SK-N-SH (cell line): ENCODE results near the gene ZFAND6. TPM values are rescaled to one million over a fixed set of nuclear protein-coding genes. Genes with fewer than 3 reads are reported as not detected.

Experiments
- CTCF ChIA-PET: fragments of 300-600, 350-600 bp; formaldehyde crosslinking; extraction: SDS; loops from one replicate; lab custom pipeline; 2021; lab: Yijun Ruan, JAX
- POLR2A ChIA-PET: fragments of 350-600 bp; sonication (Branson Sonifier 250); formaldehyde crosslinking; extraction: SDS; loops from one replicate; lab custom pipeline; 2020; ENCODE audit warnings: antibody characterized with exemption, inconsistent platforms; lab: Yijun Ruan, JAX
- DNase-seq: peaks from one replicate; pipeline ENCODE4 v3.0.0; 2012
- H2AFZ ChIP-seq: fragments of 200-600 bp; sonication (generic); 2 replicates; pipeline ENCODE4 v1.8.1; 2016; ENCODE audit warnings: antibody characterized with exemption, mild to moderate bottlenecking, low read depth
- H3F3A ChIP-seq: fragments of 200-600 bp; sonication (generic); replicated peaks from 2 replicates; pipeline ENCODE3; 2016; ENCODE audit warnings: antibody characterized with exemption, mild to moderate bottlenecking; ENCODE audit not compliant: insufficient read depth
- H3K27ac ChIP-seq, 2 experiments: fragments of 200-500 bp in 1 of 2; fragments of 200-600 bp in 1 of 2; sonication (Bioruptor generic) in 1 of 2; sonication (generic), shearing (Covaris generic) in 1 of 2; 2 replicates each; pipeline versions ENCODE4 v1.5.1 to v1.6.1; 2014 to 2016; ENCODE audit warnings: low read depth in 2 of 2, inconsistent platforms in 1 of 2, low read length in 1 of 2, mild to moderate bottlenecking in 1 of 2, mixed read lengths in 1 of 2
- H3K27me3 ChIP-seq: fragments of 200-600 bp; sonication (generic), shearing (Covaris generic); 2 replicates; pipeline ENCODE4 v1.6.1; 2016; ENCODE audit warnings: mixed run types; ENCODE audit not compliant: insufficient read depth
- H3K36me3 ChIP-seq, 2 experiments: fragments of 200-500 bp in 1 of 2; fragments of 200-600 bp in 1 of 2; sonication (Bioruptor generic) in 1 of 2; sonication (generic) in 1 of 2; replicated peaks in 1 of 2; 2 replicates each; pipeline versions ENCODE3 to v1.5.1; 2014 to 2016; ENCODE audit warnings: low read length in 1 of 2, mild to moderate bottlenecking in 1 of 2; ENCODE audit not compliant: insufficient read depth in 2 of 2, control insufficient read depth in 1 of 2
- H3K4me1 ChIP-seq, 2 experiments: fragments of 200-500 bp in 1 of 2; fragments of 200-600 bp in 1 of 2; sonication (Bioruptor generic) in 1 of 2; sonication (generic), shearing (Covaris generic) in 1 of 2; 2 replicates each; pipeline versions ENCODE4 v1.5.1 to v1.6.1; 2014 to 2016; ENCODE audit warnings: low read depth in 1 of 2, low read length in 1 of 2, mixed run types in 1 of 2; ENCODE audit not compliant: insufficient read depth in 2 of 2, control insufficient read depth in 1 of 2
- H3K4me2 ChIP-seq: fragments of 200-600 bp; sonication (generic), shearing (Covaris generic); 2 replicates; pipeline ENCODE4 v1.6.1; 2017; ENCODE audit warnings: mixed run types
- H3K4me3 ChIP-seq, 2 experiments: fragments of 200-500 bp in 1 of 2; fragments of 200-600 bp in 1 of 2; sonication (Bioruptor generic) in 1 of 2; sonication (generic), shearing (Covaris generic) in 1 of 2; 2 replicates each; pipeline versions ENCODE4 v1.5.1 to v1.8.1; 2014 to 2016; ENCODE audit warnings: low read depth in 2 of 2, inconsistent platforms in 1 of 2, low read length in 1 of 2, mild to moderate bottlenecking in 1 of 2, mixed read lengths in 1 of 2, moderate library complexity in 1 of 2
- H3K79me2 ChIP-seq: fragments of 200-600 bp; sonication (generic); 2 replicates; pipeline ENCODE4 v1.8.1; 2017; ENCODE audit warnings: mild to moderate bottlenecking; ENCODE audit not compliant: insufficient read depth
- H3K9ac ChIP-seq: fragments of 200-600 bp; sonication (generic); 2 replicates; pipeline ENCODE4 v1.6.1; 2017; ENCODE audit warnings: mixed run types
- H3K9me2 ChIP-seq: fragments of 200-600 bp; sonication (generic); 2 replicates; pipeline ENCODE4 v1.6.1; 2017; ENCODE audit warnings: mixed run types
- H3K9me3 ChIP-seq: fragments of 200-600 bp; sonication (generic); 2 replicates; pipeline ENCODE4 v1.6.1; 2017; ENCODE audit warnings: mixed run types, mild to moderate bottlenecking, moderate library complexity
- H4K20me1 ChIP-seq: fragments of 200-600 bp; sonication (generic); 2 replicates; pipeline ENCODE4 v1.6.1; 2017; ENCODE audit warnings: mild to moderate bottlenecking, mixed run types; ENCODE audit not compliant: insufficient read depth
- CHD2 ChIP-seq: fragments of 150-350 bp; IDR thresholded peaks from 2 replicates; pipeline ENCODE4 v1.6.1; 2018; ENCODE audit warnings: low read length; ENCODE audit not compliant: partially characterized antibody
- FOSL2 ChIP-seq: IDR thresholded peaks from 2 replicates; pipeline ENCODE4 v1.4.0; 2012; ENCODE audit warnings: low read depth, mild to moderate bottlenecking, moderate library complexity, borderline replicate concordance
- JUND ChIP-seq: IDR thresholded peaks from 2 replicates; pipeline ENCODE4 v1.4.0; 2012
- MEF2A ChIP-seq: IDR thresholded peaks from 2 replicates; pipeline ENCODE4 v1.4.0; 2012; ENCODE audit warnings: low read depth, borderline replicate concordance
- NRF1 ChIP-seq: IDR thresholded peaks from 2 replicates; pipeline ENCODE4 v1.6.1; 2012; ENCODE audit warnings: low read depth, mild to moderate bottlenecking, low read length
- RXRA ChIP-seq: IDR thresholded peaks from 2 replicates; pipeline ENCODE4 v1.4.0; 2012; ENCODE audit warnings: low read depth, mild to moderate bottlenecking, borderline replicate concordance
- SMC3 ChIP-seq: IDR thresholded peaks from 2 replicates; pipeline ENCODE4 v1.6.1; 2012; ENCODE audit warnings: low read depth, low read length, improper control_type of control experiment
- TEAD4 ChIP-seq: IDR thresholded peaks from 2 replicates; pipeline ENCODE4 v1.4.0; 2012; ENCODE audit warnings: mild to moderate bottlenecking, borderline replicate concordance; ENCODE audit not compliant: insufficient read depth
- YY1 ChIP-seq: IDR thresholded peaks from 2 replicates; pipeline ENCODE4 v1.4.0; 2012; ENCODE audit warnings: low read depth, mild to moderate bottlenecking
- WGBS: methylation state at CpG from one replicate; pipeline ENCODE4 v1.1.6; 2017; ENCODE audit warnings: low lambda C conversion rate; 5-methylcytosine and 5-hydroxymethylcytosine counted together
- polyA plus RNA-seq, 3 experiments: library from polyadenylated mRNA; depleted of rRNA; stranded (reverse); fragments of >200 nt; gene quantifications; 2 replicates each; pipeline ENCODE4 v1.2.3, GENCODE V29; 2012
- TF ChIP-seq, protein P1 (sequence below): IDR thresholded peaks from 2 replicates; pipeline ENCODE4 v1.4.0; 2012; ENCODE audit warnings: low read depth, borderline replicate concordance
- TF ChIP-seq, protein P2 (sequence below): IDR thresholded peaks from 2 replicates; pipeline ENCODE4 v1.6.1; 2012; ENCODE audit warnings: mild to moderate bottlenecking, low read depth, low read length, moderate library complexity
- TF ChIP-seq, protein P3 (sequence below): IDR thresholded peaks from 2 replicates; pipeline ENCODE4 v1.4.0; 2012; ENCODE audit warnings: low read depth, borderline replicate concordance
- TF ChIP-seq, protein P4 (sequence below): IDR thresholded peaks from 2 replicates; pipeline ENCODE4; 2012
- TF ChIP-seq, protein P5 (sequence below): fragments of 150-350 bp; IDR thresholded peaks from 2 replicates; pipeline ENCODE4 v1.6.1; 2017; ENCODE audit warnings: antibody characterized with exemption, low read length, low read depth, borderline replicate concordance

Gene ZFAND6
- polyA plus RNA-seq, 1 of the 3 experiments (the other 2 are of a cell fraction) = 90.1 TPM

DNA sequence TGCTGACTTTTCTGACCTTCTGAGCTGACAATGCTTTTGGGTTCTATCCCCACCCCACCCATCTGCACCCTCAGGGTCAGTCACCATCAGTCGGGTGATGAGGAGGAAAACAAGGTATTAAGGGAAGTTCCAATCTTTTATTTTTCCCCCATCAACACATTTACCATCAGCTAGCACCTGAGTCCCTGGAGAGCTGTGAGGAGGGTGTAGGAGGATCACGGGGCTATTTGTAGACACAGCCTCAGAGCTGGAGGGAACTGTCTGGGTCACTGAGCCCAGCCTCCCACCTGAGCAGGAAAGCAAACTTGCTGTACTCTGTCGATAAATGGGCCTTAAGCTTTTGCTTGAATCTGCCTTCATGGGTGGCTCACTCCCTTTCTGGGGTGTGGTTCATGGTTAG lies 24.8 kb upstream of the ZFAND6 start:
- Histone ChIP-seq H3K4me2 (no peak overlapping the region), H3K9me2 (no peaks in the 10 kb centered on the region), H3K9ac (no peak overlapping the region), H3K36me3 (no peaks in the 10 kb centered on the region), H3K27me3 (no peaks in the 10 kb centered on the region), H3K79me2 (no peaks in the 10 kb centered on the region), H3K4me3 (no peak overlapping the region), H3F3A (no peaks in the 10 kb centered on the region), H3K4me1 (peaks cover 9 to 11% of the 10 kb centered on the region in 2 experiments; a peak in 2 of 4 replicates), H3K9me3 (no peaks in the 10 kb centered on the region), H4K20me1 (no peaks in the 10 kb centered on the region), H3K27ac (no peak overlapping the region), H2AFZ (no peak overlapping the region)
- ChIA-PET POLR2A (no interaction called here), CTCF (no interaction called here)
- no peak for DNase-seq
- TF ChIP-seq, protein P1, sequence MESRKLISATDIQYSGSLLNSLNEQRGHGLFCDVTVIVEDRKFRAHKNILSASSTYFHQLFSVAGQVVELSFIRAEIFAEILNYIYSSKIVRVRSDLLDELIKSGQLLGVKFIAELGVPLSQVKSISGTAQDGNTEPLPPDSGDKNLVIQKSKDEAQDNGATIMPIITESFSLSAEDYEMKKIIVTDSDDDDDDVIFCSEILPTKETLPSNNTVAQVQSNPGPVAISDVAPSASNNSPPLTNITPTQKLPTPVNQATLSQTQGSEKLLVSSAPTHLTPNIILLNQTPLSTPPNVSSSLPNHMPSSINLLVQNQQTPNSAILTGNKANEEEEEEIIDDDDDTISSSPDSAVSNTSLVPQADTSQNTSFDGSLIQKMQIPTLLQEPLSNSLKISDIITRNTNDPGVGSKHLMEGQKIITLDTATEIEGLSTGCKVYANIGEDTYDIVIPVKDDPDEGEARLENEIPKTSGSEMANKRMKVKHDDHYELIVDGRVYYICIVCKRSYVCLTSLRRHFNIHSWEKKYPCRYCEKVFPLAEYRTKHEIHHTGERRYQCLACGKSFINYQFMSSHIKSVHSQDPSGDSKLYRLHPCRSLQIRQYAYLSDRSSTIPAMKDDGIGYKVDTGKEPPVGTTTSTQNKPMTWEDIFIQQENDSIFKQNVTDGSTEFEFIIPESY = no peak
- TF ChIP-seq RXRA (no peak), TEAD4 (no peak), MEF2A (no peak), JUND (no peak), SMC3 (no peak)
- TF ChIP-seq, protein P2, sequence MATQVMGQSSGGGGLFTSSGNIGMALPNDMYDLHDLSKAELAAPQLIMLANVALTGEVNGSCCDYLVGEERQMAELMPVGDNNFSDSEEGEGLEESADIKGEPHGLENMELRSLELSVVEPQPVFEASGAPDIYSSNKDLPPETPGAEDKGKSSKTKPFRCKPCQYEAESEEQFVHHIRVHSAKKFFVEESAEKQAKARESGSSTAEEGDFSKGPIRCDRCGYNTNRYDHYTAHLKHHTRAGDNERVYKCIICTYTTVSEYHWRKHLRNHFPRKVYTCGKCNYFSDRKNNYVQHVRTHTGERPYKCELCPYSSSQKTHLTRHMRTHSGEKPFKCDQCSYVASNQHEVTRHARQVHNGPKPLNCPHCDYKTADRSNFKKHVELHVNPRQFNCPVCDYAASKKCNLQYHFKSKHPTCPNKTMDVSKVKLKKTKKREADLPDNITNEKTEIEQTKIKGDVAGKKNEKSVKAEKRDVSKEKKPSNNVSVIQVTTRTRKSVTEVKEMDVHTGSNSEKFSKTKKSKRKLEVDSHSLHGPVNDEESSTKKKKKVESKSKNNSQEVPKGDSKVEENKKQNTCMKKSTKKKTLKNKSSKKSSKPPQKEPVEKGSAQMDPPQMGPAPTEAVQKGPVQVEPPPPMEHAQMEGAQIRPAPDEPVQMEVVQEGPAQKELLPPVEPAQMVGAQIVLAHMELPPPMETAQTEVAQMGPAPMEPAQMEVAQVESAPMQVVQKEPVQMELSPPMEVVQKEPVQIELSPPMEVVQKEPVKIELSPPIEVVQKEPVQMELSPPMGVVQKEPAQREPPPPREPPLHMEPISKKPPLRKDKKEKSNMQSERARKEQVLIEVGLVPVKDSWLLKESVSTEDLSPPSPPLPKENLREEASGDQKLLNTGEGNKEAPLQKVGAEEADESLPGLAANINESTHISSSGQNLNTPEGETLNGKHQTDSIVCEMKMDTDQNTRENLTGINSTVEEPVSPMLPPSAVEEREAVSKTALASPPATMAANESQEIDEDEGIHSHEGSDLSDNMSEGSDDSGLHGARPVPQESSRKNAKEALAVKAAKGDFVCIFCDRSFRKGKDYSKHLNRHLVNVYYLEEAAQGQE = no peak
- TF ChIP-seq, protein P3, sequence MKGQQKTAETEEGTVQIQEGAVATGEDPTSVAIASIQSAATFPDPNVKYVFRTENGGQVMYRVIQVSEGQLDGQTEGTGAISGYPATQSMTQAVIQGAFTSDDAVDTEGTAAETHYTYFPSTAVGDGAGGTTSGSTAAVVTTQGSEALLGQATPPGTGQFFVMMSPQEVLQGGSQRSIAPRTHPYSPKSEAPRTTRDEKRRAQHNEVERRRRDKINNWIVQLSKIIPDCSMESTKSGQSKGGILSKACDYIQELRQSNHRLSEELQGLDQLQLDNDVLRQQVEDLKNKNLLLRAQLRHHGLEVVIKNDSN = no peak
- TF ChIP-seq, protein P4, sequence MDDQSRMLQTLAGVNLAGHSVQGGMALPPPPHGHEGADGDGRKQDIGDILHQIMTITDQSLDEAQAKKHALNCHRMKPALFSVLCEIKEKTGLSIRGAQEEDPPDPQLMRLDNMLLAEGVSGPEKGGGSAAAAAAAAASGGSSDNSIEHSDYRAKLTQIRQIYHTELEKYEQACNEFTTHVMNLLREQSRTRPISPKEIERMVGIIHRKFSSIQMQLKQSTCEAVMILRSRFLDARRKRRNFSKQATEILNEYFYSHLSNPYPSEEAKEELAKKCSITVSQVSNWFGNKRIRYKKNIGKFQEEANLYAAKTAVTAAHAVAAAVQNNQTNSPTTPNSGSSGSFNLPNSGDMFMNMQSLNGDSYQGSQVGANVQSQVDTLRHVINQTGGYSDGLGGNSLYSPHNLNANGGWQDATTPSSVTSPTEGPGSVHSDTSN = no peak
- WGBS = 77% methylated on average over 2 of the region's 3 CpGs

DNA sequence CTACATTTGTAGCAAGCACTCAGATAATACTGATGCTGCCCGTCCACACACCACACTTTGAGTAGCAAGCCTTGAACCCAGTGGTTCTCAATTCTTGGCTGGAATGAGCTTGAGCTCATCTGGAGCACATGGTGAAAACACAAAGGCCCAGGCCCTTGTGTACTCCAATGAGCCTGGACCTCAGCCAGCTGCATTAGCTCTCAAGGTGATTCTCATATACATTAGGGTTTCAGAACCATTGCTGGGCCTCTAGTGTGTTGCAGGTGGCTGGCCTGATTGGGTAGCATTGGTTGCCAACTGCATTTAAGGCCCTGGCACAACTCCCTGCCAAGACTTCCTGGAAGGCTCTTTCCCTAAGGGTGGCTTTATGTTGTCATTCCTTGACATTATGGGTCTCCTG lies 23.4 kb upstream of the ZFAND6 start:
- H3K9me2 ChIP-seq = no peaks in the 10 kb centered on the region
- H3K36me3 ChIP-seq = no peaks in the 10 kb centered on the region
- no peak overlapping the region for H3K4me2 ChIP-seq
- no peak for TF ChIP-seq YY1
- TF ChIP-seq CHD2 = no peak
- no peak for TF ChIP-seq NRF1
- no peak for TF ChIP-seq FOSL2
- TF ChIP-seq, protein P5, sequence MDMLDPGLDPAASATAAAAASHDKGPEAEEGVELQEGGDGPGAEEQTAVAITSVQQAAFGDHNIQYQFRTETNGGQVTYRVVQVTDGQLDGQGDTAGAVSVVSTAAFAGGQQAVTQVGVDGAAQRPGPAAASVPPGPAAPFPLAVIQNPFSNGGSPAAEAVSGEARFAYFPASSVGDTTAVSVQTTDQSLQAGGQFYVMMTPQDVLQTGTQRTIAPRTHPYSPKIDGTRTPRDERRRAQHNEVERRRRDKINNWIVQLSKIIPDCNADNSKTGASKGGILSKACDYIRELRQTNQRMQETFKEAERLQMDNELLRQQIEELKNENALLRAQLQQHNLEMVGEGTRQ = no peak
- H3K27me3 ChIP-seq = no peaks in the 10 kb centered on the region
- no peak overlapping the region for H3K4me3 ChIP-seq
- no peak overlapping the region for H2AFZ ChIP-seq
- H3K4me1 ChIP-seq = peaks cover 9 to 11% of the 10 kb centered on the region in 2 experiments; a peak in 2 of 4 replicates
- H3K79me2 ChIP-seq = no peaks in the 10 kb centered on the region
- H3F3A ChIP-seq = no peaks in the 10 kb centered on the region
- no peak overlapping the region for H3K27ac ChIP-seq
- WGBS = 50% methylated on average over 1 of the region's 1 CpG
- no peak for DNase-seq
- no peaks in the 10 kb centered on the region for H3K9me3 ChIP-seq
- H4K20me1 ChIP-seq = no peaks in the 10 kb centered on the region
- ChIA-PET CTCF (interaction anchor here (0.6 to 1.0 kb wide), 2 partner anchors 9 to 137 kb away, joined by 3 read pairs; no protein-coding TSS in a partner anchor), POLR2A (no interaction called here)
- no peak overlapping the region for H3K9ac ChIP-seq
